GM23248 (cell line): ENCODE data around the gene MDH2.

Experiments used
- EZH2 ChIP-seq: fragments of 200-600 bp; sonication (generic); IDR thresholded peaks from 2 replicates; pipeline ENCODE4 v1.6.1; 2018; ENCODE audit warnings: antibody characterized with exemption, mild to moderate bottlenecking; ENCODE audit not compliant: insufficient read depth, poor library complexity, severe bottlenecking
- EZH2phosphoT487 ChIP-seq: fragments of 200-600 bp; sonication (generic); IDR thresholded peaks from 2 replicates; pipeline ENCODE4 v1.6.1; 2018; ENCODE audit warnings: antibody characterized with exemption, moderate library complexity, mild to moderate bottlenecking, low read depth; ENCODE audit not compliant: insufficient read depth

DNA sequence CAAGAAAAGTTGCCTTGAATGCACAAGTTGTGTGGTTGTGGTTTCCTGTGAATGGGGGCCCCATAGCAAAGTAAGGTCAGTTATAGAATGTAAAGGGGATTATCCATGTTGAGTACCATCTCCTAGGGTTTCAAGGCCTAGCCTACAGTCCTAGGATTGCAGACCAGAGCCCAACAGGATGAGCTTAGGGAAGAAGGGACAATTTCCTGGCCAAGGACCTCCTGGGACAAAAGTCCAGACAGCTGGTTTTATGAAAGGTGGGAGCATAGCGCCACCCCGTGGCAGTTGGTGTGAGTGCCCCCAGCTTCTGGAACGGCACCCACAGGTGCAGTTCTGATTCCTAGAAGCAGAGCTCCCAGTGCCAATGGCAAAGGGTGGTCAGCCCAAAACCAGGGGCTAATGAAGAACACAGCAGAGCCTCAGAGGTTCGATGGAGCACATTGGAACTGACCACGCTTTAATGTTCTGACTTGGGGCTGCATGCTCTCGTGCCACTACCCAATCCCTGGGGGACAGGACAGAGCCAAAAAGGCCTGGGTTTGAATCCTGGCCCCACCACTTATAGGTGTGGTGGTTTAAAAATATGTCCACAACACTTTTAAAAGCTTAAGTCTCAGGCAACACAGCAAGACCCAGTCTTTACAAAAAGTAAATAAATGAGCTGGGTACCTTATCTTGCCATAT is 27.7 kb upstream of the MDH2 start:
- TF ChIP-seq EZH2phosphoT487 (no peak), EZH2 (no peak)
